ENCODE data around the gene TIGD2. TPM values are rescaled to one million over a fixed set of nuclear protein-coding genes. Genes with fewer than 3 reads are reported as not detected.

Gene TIGD2
- total RNA-seq, 4 donors from 2014 or later: 2.1 to 2.5 (median 2.4) TPM

DNA sequence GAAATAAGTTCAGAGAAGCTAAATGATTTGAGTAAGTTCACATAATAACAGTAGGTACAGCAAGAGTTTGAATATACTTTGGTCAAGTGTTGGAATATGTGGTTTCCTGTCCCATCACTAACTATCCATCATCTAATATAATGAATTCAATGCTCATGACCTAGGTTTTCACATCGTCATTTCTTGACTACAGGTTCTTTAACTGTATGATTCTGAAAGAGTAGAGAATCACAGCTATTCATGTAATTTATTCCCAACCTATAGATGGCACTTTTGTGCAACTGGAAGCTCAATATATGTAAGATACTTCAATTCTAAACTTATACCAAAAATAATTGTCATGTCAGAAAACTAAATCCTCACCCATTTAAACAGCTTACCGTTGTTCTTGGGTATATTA, 53.1 kb downstream of the TIGD2 start:
- TF ChIP-seq EP300 (IDR thresholded peaks at IDR 0.05) (no peak), POLR2AphosphoS5 (IDR thresholded peaks at IDR 0.05) (no peak), POLR2A (IDR thresholded peaks at IDR 0.05; ENCODE audit: low read depth) (no peak)
- TF ChIP-seq, protein P1, sequence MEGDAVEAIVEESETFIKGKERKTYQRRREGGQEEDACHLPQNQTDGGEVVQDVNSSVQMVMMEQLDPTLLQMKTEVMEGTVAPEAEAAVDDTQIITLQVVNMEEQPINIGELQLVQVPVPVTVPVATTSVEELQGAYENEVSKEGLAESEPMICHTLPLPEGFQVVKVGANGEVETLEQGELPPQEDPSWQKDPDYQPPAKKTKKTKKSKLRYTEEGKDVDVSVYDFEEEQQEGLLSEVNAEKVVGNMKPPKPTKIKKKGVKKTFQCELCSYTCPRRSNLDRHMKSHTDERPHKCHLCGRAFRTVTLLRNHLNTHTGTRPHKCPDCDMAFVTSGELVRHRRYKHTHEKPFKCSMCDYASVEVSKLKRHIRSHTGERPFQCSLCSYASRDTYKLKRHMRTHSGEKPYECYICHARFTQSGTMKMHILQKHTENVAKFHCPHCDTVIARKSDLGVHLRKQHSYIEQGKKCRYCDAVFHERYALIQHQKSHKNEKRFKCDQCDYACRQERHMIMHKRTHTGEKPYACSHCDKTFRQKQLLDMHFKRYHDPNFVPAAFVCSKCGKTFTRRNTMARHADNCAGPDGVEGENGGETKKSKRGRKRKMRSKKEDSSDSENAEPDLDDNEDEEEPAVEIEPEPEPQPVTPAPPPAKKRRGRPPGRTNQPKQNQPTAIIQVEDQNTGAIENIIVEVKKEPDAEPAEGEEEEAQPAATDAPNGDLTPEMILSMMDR (IDR thresholded peaks at IDR 0.05): no peak
- no peak for DNase-seq (ENCODE audit: extremely low spot score)
- H3K4me3 ChIP-seq: no peak overlapping the region
- no peaks in the 10 kb centered on the region for H3K4me1 ChIP-seq
- no peaks in the 10 kb centered on the region for H3K27me3 ChIP-seq
- H3K9me3 ChIP-seq: no peaks in the 10 kb centered on the region
- intact Hi-C loops (cut with DNase I): loop anchor here (10.0 kb wide), 1 partner anchor 270 kb away; no protein-coding TSS in a partner anchor
- no peaks in the 10 kb centered on the region for H3K36me3 ChIP-seq
- 53% methylated on average over 2 of the region's 2 CpGs for WGBS
- H3K27ac ChIP-seq (replicated peaks in 1 of 4): no peak overlapping the region

Small RNA genes lying within 50 kb of the gene (small RNA-seq; reads per million reads assigned to genes)
- gene RNU6-907P: 0 reads per million in 3 donors

Other genes starting within 250 kb of the TIGD2 start
- gene FAM13A, start 54.3 kb upstream of the TIGD2 start, total RNA-seq: 10 to 100 TPM; 22.4 to 27.2 (median 26.0) TPM
- gene GPRIN3, start 196.3 kb downstream of the TIGD2 start, total RNA-seq: 1 to 10 TPM; 2.5 to 3.6 (median 2.8) TPM

Data from esophagus muscularis mucosa (tissue), 4 donors.